GM23338 (cell line): Measurements from ENCODE around the gene PSKH1. TPM values are rescaled to one million over a fixed set of nuclear protein-coding genes. Genes with fewer than 3 reads are reported as not detected.

Experiments used
- ATAC-seq: fragments of 200-7000 bp; cut with Tn5 transposase; 3 replicates; pipeline ENCODE4 v1.9.1; 2020
- DNase-seq: peaks from one replicate; pipeline ENCODE4 v3.0.0-alpha.2; 2015; ENCODE audit warnings: low spot score
- H2AFZ ChIP-seq: fragments of 200-600 bp; sonication (generic); 2 replicates; pipeline ENCODE4 v1.8.0; 2016; ENCODE audit warnings: antibody characterized with exemption, mild to moderate bottlenecking, moderate library complexity
- H3F3A ChIP-seq: fragments of 200-600 bp; sonication (generic); replicated peaks from 2 replicates; pipeline ENCODE4 v1.8.0; 2017; ENCODE audit warnings: antibody characterized with exemption, mixed run types, low read depth
- H3K27ac ChIP-seq: fragments of 200-600 bp; sonication (generic); 2 replicates; pipeline ENCODE4 v1.6.1; 2016; ENCODE audit warnings: low read depth
- H3K27me3 ChIP-seq: fragments of 200-600 bp; sonication (generic); 2 replicates; pipeline ENCODE4 v1.8.0; 2016; ENCODE audit warnings: mild to moderate bottlenecking, mixed run types, moderate library complexity; ENCODE audit not compliant: insufficient read depth
- H3K36me3 ChIP-seq: fragments of 200-600 bp; sonication (generic); 2 replicates; pipeline ENCODE4 v1.8.0; 2016; ENCODE audit warnings: mild to moderate bottlenecking; ENCODE audit not compliant: insufficient read depth
- H3K4me1 ChIP-seq: fragments of 200-600 bp; sonication (generic); 2 replicates; pipeline ENCODE4 v1.8.0; 2016; ENCODE audit warnings: mild to moderate bottlenecking, moderate library complexity; ENCODE audit not compliant: insufficient read depth
- H3K4me2 ChIP-seq: fragments of 200-600 bp; sonication (generic); 2 replicates; pipeline ENCODE4 v1.7.1; 2017; ENCODE audit warnings: mixed run types
- H3K4me3 ChIP-seq: fragments of 200-600 bp; sonication (generic); 2 replicates; pipeline ENCODE4 v1.6.1; 2016; ENCODE audit warnings: mixed run types
- H3K79me2 ChIP-seq: fragments of 200-600 bp; sonication (generic); replicated peaks from 2 replicates; pipeline ENCODE4 v1.8.0; 2017; ENCODE audit warnings: mild to moderate bottlenecking; ENCODE audit not compliant: insufficient read depth
- H3K9me2 ChIP-seq: fragments of 200-600 bp; sonication (generic); 2 replicates; pipeline ENCODE4 v1.8.0; 2017; ENCODE audit not compliant: insufficient read depth
- H4K20me1 ChIP-seq: fragments of 200-600 bp; sonication (generic); replicated peaks from 2 replicates; pipeline ENCODE4 v1.8.0; 2017; ENCODE audit warnings: mild to moderate bottlenecking; ENCODE audit not compliant: insufficient read depth
- H3K27ac Mint-ChIP-seq: 2 replicates; pipeline ENCODE4 v1.8.0; 2020; ENCODE audit warnings: inconsistent platforms, mild to moderate bottlenecking, moderate library complexity, mixed read lengths
- H3K27me3 Mint-ChIP-seq: 3 replicates; pipeline ENCODE4 v1.8.0; 2022; ENCODE audit warnings: low read depth, mild to moderate bottlenecking, moderate library complexity, mixed read lengths, inconsistent platforms; ENCODE audit not compliant: insufficient read depth, poor library complexity
- H3K36me3 Mint-ChIP-seq: 3 replicates; pipeline ENCODE4 v1.8.0; 2021; ENCODE audit warnings: low read depth, mild to moderate bottlenecking, inconsistent platforms, moderate library complexity, mixed read lengths
- H3K4me1 Mint-ChIP-seq: 3 replicates; pipeline ENCODE4 v1.8.0; 2020; ENCODE audit warnings: mild to moderate bottlenecking, inconsistent platforms, mixed read lengths
- H3K4me3 Mint-ChIP-seq: 3 replicates; pipeline ENCODE4 v1.8.0; 2021; ENCODE audit warnings: moderate library complexity, mild to moderate bottlenecking, inconsistent platforms, mixed read lengths
- H3K9me3 Mint-ChIP-seq: 3 replicates; pipeline ENCODE4 v1.8.0; 2020; ENCODE audit warnings: moderate library complexity, mild to moderate bottlenecking, inconsistent platforms, mixed read lengths
- CREB1 ChIP-seq: fragments of 250-450 bp; sonication (Bioruptor Pico); IDR thresholded peaks from 2 replicates; pipeline ENCODE4 v1.5.0; 2020; ENCODE audit warnings: low read depth, mild to moderate bottlenecking, moderate library complexity
- EZH2 ChIP-seq: fragments of 200-600 bp; sonication (generic); IDR thresholded peaks from one replicate; pipeline ENCODE4 v1.8.0; 2017; ENCODE audit warnings: antibody characterized with exemption, mild to moderate bottlenecking, low read depth; ENCODE audit not compliant: unreplicated experiment
- EZH2phosphoT487 ChIP-seq: fragments of 200-600 bp; sonication (generic); IDR thresholded peaks from one replicate; pipeline ENCODE4 v1.8.1; 2018; ENCODE audit warnings: antibody characterized with exemption; ENCODE audit not compliant: unreplicated experiment
- JUNB ChIP-seq: IDR thresholded peaks from one replicate; pipeline ENCODE4 v1.6.1; 2016; ENCODE audit warnings: antibody characterized with exemption; ENCODE audit not compliant: unreplicated experiment
- NANOG ChIP-seq: IDR thresholded peaks from 2 replicates; pipeline ENCODE4 v1.6.1; 2016; ENCODE audit warnings: antibody characterized with exemption, borderline replicate concordance
- POLR2AphosphoS5 ChIP-seq: IDR thresholded peaks from 2 replicates; pipeline ENCODE4 v1.6.1; 2016; ENCODE audit warnings: antibody characterized with exemption, low read depth
- REST ChIP-seq: IDR thresholded peaks from one replicate; pipeline ENCODE4 v1.6.1; 2018; ENCODE audit warnings: antibody characterized with exemption; ENCODE audit not compliant: unreplicated experiment
- STAT1 ChIP-seq: IDR thresholded peaks from one replicate; pipeline ENCODE4 v1.6.1; 2016; ENCODE audit warnings: antibody characterized with exemption; ENCODE audit not compliant: unreplicated experiment
- ZNF114 ChIP-seq: fragments of 250-450 bp; sonication (Bioruptor Pico); IDR thresholded peaks from 2 replicates; pipeline ENCODE4 v1.5.0; 2020; ENCODE audit warnings: mild to moderate bottlenecking, moderate library complexity
- ZNF331 ChIP-seq: fragments of 250-450 bp; sonication (Bioruptor Pico); IDR thresholded peaks from 2 replicates; pipeline ENCODE4 v1.5.0; 2020; ENCODE audit warnings: low read depth, mild to moderate bottlenecking, moderate library complexity
- polyA plus RNA-seq: library from polyadenylated mRNA; unstranded; fragments of >200 nt; fragmentation: Nextera tagmentation; extraction: Ambion mirVana; gene quantifications from 2 replicates; pipeline ENCODE4 v1.2.1, GENCODE V29; 2016
- total RNA-seq: library from RNA; depleted of rRNA; stranded (reverse); fragments of >200 nt; shearing (Covaris generic); gene quantifications from 2 replicates; pipeline ENCODE4 v1.2.3, GENCODE V29; 2014
- TF ChIP-seq, protein P1 (sequence below), 2 experiments: fragments of 200-600 bp in 1 of 2; sonication (generic) in 1 of 2; conservative IDR thresholded peaks; 2 replicates each; pipeline versions ENCODE4 v1.5.1 to v1.6.1; 2016 to 2017; ENCODE audit warnings: antibody characterized with exemption in 2 of 2, low read depth in 2 of 2, mild to moderate bottlenecking in 2 of 2, moderate library complexity in 1 of 2
- TF ChIP-seq, protein P2 (sequence below): IDR thresholded peaks from 2 replicates; pipeline ENCODE4 v1.6.1; 2016; ENCODE audit warnings: antibody characterized with exemption
- TF ChIP-seq, protein P3 (sequence below): fragments of 250-450 bp; sonication (Bioruptor Pico); IDR thresholded peaks from 2 replicates; pipeline ENCODE4 v1.5.0; 2020; ENCODE audit warnings: mild to moderate bottlenecking, moderate library complexity

PSKH1 gene
- total and polyA plus RNA-seq, 2 experiments from 2014 or later = 14.3 to 23.9 TPM

DNA sequence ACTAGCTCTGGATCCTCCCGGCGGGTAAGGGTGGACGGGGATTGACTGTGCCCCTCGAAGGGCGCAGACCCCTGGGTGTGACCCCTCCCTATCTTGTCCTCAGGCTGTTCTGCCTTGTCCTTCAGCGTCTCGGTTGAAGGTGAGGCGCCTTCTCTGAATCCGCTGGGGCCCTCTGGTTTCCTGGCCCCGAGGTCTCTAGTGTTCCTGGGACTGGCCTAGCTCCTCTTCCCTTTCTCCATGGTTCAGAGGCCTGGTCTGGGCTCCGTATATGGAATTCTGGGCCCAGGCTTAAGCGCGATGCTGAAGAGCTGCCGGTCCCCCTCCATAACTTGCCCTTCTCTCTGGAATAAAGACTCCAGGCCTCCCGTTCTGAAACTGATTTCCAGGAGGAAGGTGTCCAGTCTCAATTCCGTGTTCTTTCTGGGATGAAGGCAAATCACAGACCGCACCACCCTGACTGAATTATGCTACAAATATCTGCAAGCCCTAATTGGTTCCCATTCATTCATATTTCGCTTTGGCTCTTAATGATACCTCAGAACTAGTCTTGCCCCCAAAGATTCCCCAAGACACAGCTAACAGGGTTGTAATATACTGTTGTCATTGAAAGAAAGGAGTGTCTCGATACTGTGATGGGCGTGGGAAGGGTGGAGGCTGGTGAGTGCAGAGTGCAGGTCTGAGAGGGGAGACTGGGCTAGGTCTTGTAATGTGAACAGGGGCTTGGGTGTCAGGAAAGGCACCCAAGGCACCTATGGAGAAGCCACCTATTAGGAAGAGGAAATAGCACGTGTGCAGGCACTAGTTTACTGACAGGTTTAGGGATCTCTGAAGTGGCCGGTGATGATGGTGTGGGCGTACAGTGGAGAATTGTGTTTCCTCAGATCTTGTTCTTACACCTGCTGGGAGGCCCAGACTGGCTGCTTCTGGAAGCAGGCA, 19.4 kb upstream of the PSKH1 start:
- peaks cover 24% of the 10 kb centered on the region for H3K36me3 ChIP-seq
- H3K36me3 Mint-ChIP-seq = peaks cover 51% of the 10 kb centered on the region
- peaks cover 14% of the 10 kb centered on the region for H3K27me3 Mint-ChIP-seq
- peaks cover 4% of the 10 kb centered on the region for H4K20me1 ChIP-seq
- no peak overlapping the region for H3K27ac ChIP-seq
- no peak for TF ChIP-seq STAT1
- no peak for TF ChIP-seq EZH2
- no peak for TF ChIP-seq NANOG
- no peak for TF ChIP-seq REST
- TF ChIP-seq, protein P1, sequence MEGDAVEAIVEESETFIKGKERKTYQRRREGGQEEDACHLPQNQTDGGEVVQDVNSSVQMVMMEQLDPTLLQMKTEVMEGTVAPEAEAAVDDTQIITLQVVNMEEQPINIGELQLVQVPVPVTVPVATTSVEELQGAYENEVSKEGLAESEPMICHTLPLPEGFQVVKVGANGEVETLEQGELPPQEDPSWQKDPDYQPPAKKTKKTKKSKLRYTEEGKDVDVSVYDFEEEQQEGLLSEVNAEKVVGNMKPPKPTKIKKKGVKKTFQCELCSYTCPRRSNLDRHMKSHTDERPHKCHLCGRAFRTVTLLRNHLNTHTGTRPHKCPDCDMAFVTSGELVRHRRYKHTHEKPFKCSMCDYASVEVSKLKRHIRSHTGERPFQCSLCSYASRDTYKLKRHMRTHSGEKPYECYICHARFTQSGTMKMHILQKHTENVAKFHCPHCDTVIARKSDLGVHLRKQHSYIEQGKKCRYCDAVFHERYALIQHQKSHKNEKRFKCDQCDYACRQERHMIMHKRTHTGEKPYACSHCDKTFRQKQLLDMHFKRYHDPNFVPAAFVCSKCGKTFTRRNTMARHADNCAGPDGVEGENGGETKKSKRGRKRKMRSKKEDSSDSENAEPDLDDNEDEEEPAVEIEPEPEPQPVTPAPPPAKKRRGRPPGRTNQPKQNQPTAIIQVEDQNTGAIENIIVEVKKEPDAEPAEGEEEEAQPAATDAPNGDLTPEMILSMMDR (conservative IDR thresholded peaks at IDR 0.05; ENCODE audit: low read depth in 2 of 2) = no peak
- TF ChIP-seq EZH2phosphoT487 = no peak
- TF ChIP-seq JUNB = no peak
- TF ChIP-seq ZNF114 = no peak
- TF ChIP-seq CREB1 (CRISPR knock-in tag) = no peak
- TF ChIP-seq, protein P2, sequence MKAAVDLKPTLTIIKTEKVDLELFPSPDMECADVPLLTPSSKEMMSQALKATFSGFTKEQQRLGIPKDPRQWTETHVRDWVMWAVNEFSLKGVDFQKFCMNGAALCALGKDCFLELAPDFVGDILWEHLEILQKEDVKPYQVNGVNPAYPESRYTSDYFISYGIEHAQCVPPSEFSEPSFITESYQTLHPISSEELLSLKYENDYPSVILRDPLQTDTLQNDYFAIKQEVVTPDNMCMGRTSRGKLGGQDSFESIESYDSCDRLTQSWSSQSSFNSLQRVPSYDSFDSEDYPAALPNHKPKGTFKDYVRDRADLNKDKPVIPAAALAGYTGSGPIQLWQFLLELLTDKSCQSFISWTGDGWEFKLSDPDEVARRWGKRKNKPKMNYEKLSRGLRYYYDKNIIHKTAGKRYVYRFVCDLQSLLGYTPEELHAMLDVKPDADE = no peak
- no peak for TF ChIP-seq ZNF331 (CRISPR knock-in tag)
- TF ChIP-seq POLR2AphosphoS5 = no peak
- TF ChIP-seq, protein P3, sequence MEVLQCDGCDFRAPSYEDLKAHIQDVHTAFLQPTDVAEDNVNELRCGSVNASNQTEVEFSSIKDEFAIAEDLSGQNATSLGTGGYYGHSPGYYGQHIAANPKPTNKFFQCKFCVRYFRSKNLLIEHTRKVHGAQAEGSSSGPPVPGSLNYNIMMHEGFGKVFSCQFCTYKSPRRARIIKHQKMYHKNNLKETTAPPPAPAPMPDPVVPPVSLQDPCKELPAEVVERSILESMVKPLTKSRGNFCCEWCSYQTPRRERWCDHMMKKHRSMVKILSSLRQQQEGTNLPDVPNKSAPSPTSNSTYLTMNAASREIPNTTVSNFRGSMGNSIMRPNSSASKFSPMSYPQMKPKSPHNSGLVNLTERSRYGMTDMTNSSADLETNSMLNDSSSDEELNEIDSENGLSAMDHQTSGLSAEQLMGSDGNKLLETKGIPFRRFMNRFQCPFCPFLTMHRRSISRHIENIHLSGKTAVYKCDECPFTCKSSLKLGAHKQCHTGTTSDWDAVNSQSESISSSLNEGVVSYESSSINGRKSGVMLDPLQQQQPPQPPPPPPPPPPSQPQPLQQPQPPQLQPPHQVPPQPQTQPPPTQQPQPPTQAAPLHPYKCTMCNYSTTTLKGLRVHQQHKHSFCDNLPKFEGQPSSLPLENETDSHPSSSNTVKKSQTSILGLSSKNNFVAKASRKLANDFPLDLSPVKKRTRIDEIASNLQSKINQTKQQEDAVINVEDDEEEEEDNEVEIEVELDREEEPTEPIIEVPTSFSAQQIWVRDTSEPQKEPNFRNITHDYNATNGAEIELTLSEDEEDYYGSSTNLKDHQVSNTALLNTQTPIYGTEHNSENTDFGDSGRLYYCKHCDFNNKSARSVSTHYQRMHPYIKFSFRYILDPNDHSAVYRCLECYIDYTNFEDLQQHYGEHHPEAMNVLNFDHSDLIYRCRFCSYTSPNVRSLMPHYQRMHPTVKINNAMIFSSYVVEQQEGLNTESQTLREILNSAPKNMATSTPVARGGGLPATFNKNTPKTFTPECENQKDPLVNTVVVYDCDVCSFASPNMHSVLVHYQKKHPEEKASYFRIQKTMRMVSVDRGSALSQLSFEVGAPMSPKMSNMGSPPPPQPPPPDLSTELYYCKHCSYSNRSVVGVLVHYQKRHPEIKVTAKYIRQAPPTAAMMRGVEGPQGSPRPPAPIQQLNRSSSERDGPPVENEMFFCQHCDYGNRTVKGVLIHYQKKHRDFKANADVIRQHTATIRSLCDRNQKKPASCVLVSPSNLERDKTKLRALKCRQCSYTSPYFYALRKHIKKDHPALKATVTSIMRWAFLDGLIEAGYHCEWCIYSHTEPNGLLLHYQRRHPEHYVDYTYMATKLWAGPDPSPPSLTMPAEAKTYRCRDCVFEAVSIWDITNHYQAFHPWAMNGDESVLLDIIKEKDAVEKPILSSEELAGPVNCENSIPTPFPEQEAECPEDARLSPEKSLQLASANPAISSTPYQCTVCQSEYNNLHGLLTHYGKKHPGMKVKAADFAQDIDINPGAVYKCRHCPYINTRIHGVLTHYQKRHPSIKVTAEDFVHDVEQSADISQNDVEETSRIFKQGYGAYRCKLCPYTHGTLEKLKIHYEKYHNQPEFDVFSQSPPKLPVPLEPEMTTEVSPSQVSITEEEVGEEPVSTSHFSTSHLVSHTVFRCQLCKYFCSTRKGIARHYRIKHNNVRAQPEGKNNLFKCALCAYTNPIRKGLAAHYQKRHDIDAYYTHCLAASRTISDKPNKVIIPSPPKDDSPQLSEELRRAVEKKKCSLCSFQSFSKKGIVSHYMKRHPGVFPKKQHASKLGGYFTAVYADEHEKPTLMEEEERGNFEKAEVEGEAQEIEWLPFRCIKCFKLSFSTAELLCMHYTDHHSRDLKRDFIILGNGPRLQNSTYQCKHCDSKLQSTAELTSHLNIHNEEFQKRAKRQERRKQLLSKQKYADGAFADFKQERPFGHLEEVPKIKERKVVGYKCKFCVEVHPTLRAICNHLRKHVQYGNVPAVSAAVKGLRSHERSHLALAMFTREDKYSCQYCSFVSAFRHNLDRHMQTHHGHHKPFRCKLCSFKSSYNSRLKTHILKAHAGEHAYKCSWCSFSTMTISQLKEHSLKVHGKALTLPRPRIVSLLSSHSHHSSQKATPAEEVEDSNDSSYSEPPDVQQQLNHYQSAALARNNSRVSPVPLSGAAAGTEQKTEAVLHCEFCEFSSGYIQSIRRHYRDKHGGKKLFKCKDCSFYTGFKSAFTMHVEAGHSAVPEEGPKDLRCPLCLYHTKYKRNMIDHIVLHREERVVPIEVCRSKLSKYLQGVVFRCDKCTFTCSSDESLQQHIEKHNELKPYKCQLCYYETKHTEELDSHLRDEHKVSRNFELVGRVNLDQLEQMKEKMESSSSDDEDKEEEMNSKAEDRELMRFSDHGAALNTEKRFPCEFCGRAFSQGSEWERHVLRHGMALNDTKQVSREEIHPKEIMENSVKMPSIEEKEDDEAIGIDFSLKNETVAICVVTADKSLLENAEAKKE (CRISPR knock-in tag) = no peak
- peaks cover 28% of the 10 kb centered on the region for H3K79me2 ChIP-seq
- peak overlapping the region; percentile 89 for H3K4me3 Mint-ChIP-seq
- DNase-seq (peak; percentile 36), ATAC-seq (peak; percentile 64)
- peaks cover 14% of the 10 kb centered on the region for H3K4me1 Mint-ChIP-seq
- H3K27me3 ChIP-seq = no peaks in the 10 kb centered on the region
- H3K9me2 ChIP-seq = no peaks in the 10 kb centered on the region
- H3K9me3 Mint-ChIP-seq = no peaks in the 10 kb centered on the region; the same call in 2 of the 3 replicates
- peak overlapping the region; percentile 96 for H2AFZ ChIP-seq
- H3K4me1 ChIP-seq = peaks cover 8% of the 10 kb centered on the region; the same call in 1 of the 2 replicates
- peak overlapping the region; percentile 96 for H3K4me3 ChIP-seq
- H3F3A ChIP-seq = peaks cover 30% of the 10 kb centered on the region
- peak overlapping the region; percentile 82 for H3K27ac Mint-ChIP-seq
- H3K4me2 ChIP-seq = peak overlapping the region; percentile 96
